ENCODE data around the gene STK10.

GRCh38 chr5:172077664-172078425, 110.2 kb downstream of the STK10 start:
- TF ChIP-seq POLR2AphosphoS5 (IDR thresholded peaks at IDR 0.05; ENCODE audit: low read depth) (no peak), EZH2phosphoT487 (IDR thresholded peaks at IDR 0.05; ENCODE audit: unreplicated experiment) (no peak), CTCF (conservative IDR thresholded peaks at IDR 0.05; ENCODE audit: low read depth in 2 of 2) (no peak), JUNB (IDR thresholded peaks at IDR 0.05; ENCODE audit: unreplicated experiment) (no peak), REST (IDR thresholded peaks at IDR 0.05; ENCODE audit: unreplicated experiment) (no peak)
